ENCODE measurements around the gene AVEN.

AVEN gene

GRCh38 chr15:33980159-33980558 lies 58.8 kb downstream of the AVEN start:
- TF ChIP-seq CTCF (conservative IDR thresholded peaks at IDR 0.05) (no peak), ZFX (IDR thresholded peaks at IDR 0.05) (no peak)
- no peak overlapping the region for H3K27ac ChIP-seq

GRCh38 chr15:33975022-33975565 lies 63.9 kb downstream of the AVEN start:
- TF ChIP-seq ZFX (IDR thresholded peaks at IDR 0.05) (no peak), CTCF (conservative IDR thresholded peaks at IDR 0.05) (peak; percentile 25)
- H3K27ac ChIP-seq = no peak overlapping the region

GRCh38 chr15:33971811-33972210 lies 67.2 kb downstream of the AVEN start:
- no peak for TF ChIP-seq CTCF (conservative IDR thresholded peaks at IDR 0.05)
- no peak for TF ChIP-seq ZFX (IDR thresholded peaks at IDR 0.05)

GRCh38 chr15:33968821-33969220 lies 70.2 kb downstream of the AVEN start:
- no peak overlapping the region for H3K27ac ChIP-seq
- no peak for TF ChIP-seq CTCF (conservative IDR thresholded peaks at IDR 0.05)
- no peak for TF ChIP-seq ZFX (IDR thresholded peaks at IDR 0.05)

More at GRCh38 chr15:33971811-33972210, 67.2 kb downstream of the AVEN start:
- no peak overlapping the region for H3K27ac ChIP-seq

- TF ChIP-seq CTCF (conservative IDR thresholded peaks at IDR 0.05) (peak; percentile 16), ZFX (IDR thresholded peaks at IDR 0.05) (no peak)
- no peak within 1 kb of the TSS for H3K27ac ChIP-seq
Observed at GRCh38 chr15:33968224-33968623, 70.8 kb downstream of the AVEN start, which contains the start of gene CHRM5. Gene CHRM5 (plus strand): TSS chr15:33968497. CDS start chr15:34062718, 94,221 bp downstream.

GRCh38 chr15:33964665-33965040 lies 74.4 kb downstream of the AVEN start:
- TF ChIP-seq CTCF (conservative IDR thresholded peaks at IDR 0.05) (no peak), ZFX (IDR thresholded peaks at IDR 0.05) (no peak)
- H3K27ac ChIP-seq = no peak overlapping the region

GRCh38 chr15:33963831-33964664 lies 75.0 kb downstream of the AVEN start:
- TF ChIP-seq ZFX (IDR thresholded peaks at IDR 0.05) (no peak), CTCF (conservative IDR thresholded peaks at IDR 0.05) (peak; percentile 89)
- no peak overlapping the region for H3K27ac ChIP-seq
